ENCODE measurements around the gene SMIM31. TPM values are rescaled to one million over a fixed set of nuclear protein-coding genes. Genes with fewer than 3 reads are reported as not detected.

The SMIM31 gene
- total RNA-seq, 3 donors from 2014 or later (not counting 1 experiment from before 2014, with no cell fraction given) = not detected

DNA sequence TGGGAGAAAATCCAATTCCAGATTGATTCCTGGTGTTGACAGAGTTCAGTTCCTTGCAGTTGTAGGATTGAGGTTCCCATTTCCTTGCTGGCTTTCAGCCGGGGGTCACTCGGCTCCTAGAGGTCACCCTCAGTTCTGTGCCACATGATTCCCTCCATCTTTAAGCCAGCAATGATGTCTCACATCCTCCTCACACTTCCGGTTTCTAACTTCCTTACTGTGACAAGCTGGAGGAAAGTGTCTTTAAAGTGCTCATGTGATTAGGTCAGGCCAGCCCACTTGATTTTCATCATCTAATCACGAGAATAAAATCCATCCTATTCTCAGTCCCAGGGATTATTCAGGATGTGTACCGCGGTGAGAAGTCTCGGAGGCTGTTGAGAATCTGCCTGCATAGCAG lies 19.4 kb upstream of the SMIM31 start:
- H3K27me3 ChIP-seq (ENCODE audit: control insufficient read depth, insufficient read depth, low read length) = no peaks in the 10 kb centered on the region
- no peaks in the 10 kb centered on the region for H3K9me3 Mint-ChIP-seq
- WGBS (ENCODE audit: insufficient coverage) = 55% methylated on average over 7 of the region's 7 CpGs
- H3K36me3 ChIP-seq (ENCODE audit: control insufficient read depth, insufficient read depth, low read length) = no peaks in the 10 kb centered on the region
- peaks cover 0 to 3% of the 10 kb centered on the region in 2 donors for H3K27me3 Mint-ChIP-seq (ENCODE audit: low read depth in 2 of 2)
- no peaks in the 10 kb centered on the region for H3K9me3 ChIP-seq (ENCODE audit: control insufficient read depth, insufficient read depth, low read length)
- no peak overlapping the region for H3K27ac ChIP-seq (ENCODE audit: low read length)
- peaks cover 8 to 28% of the 10 kb centered on the region in 2 donors for H3K4me1 Mint-ChIP-seq
- no peaks in the 10 kb centered on the region for H3K36me3 Mint-ChIP-seq
- no peak overlapping the region for H3K4me3 Mint-ChIP-seq
- ATAC-seq = no peak
- no peak overlapping the region for H3K4me3 ChIP-seq (ENCODE audit: low read length)
- intact Hi-C loops (cut with micrococcal nuclease) = no loop called here
- no peaks in the 10 kb centered on the region for H3K4me1 ChIP-seq (ENCODE audit: control insufficient read depth, insufficient read depth, low read length)
- no peak overlapping the region for H3K27ac Mint-ChIP-seq
- TF ChIP-seq, protein P1, sequence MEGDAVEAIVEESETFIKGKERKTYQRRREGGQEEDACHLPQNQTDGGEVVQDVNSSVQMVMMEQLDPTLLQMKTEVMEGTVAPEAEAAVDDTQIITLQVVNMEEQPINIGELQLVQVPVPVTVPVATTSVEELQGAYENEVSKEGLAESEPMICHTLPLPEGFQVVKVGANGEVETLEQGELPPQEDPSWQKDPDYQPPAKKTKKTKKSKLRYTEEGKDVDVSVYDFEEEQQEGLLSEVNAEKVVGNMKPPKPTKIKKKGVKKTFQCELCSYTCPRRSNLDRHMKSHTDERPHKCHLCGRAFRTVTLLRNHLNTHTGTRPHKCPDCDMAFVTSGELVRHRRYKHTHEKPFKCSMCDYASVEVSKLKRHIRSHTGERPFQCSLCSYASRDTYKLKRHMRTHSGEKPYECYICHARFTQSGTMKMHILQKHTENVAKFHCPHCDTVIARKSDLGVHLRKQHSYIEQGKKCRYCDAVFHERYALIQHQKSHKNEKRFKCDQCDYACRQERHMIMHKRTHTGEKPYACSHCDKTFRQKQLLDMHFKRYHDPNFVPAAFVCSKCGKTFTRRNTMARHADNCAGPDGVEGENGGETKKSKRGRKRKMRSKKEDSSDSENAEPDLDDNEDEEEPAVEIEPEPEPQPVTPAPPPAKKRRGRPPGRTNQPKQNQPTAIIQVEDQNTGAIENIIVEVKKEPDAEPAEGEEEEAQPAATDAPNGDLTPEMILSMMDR (IDR thresholded peaks at IDR 0.05) = no peak
- no peak for DNase-seq

DNA sequence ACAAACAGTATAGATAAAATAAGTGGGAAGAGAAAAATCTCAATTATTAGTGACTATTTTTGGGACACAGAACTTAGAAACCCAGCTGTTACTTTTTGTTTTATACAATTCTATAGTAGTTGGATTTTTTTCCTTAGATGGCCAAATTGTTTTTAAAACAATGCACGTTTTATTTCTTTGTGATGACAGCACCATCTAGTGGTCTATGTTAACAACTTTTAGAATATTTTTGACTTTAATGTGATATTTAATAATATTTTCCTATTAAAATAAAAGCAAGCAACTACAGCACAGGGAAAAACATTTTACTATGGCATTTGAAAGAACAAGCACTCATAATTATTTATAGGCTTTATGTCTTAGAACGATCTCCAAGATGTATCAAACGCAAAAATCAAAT lies 5.6 kb upstream of the SMIM31 start:
- no peak overlapping the region for H3K4me3 Mint-ChIP-seq
- H3K4me1 Mint-ChIP-seq = no peaks in the 10 kb centered on the region
- DNase-seq (peak in 1 of 2 donors; percentile 27), ATAC-seq (no peak)
- no peaks in the 10 kb centered on the region for H3K36me3 Mint-ChIP-seq
- peaks cover 0 to 4% of the 10 kb centered on the region in 2 donors for H3K27me3 Mint-ChIP-seq (ENCODE audit: low read depth in 2 of 2)
- Histone ChIP-seq H3K4me1 (ENCODE audit: control insufficient read depth, insufficient read depth, low read length) (no peaks in the 10 kb centered on the region), H3K9me3 (ENCODE audit: control insufficient read depth, insufficient read depth, low read length) (no peaks in the 10 kb centered on the region), H3K4me3 (ENCODE audit: low read length) (no peak overlapping the region), H3K36me3 (ENCODE audit: control insufficient read depth, insufficient read depth, low read length) (no peaks in the 10 kb centered on the region), H3K27ac (ENCODE audit: low read length) (no peak overlapping the region), H3K27me3 (ENCODE audit: control insufficient read depth, insufficient read depth, low read length) (no peaks in the 10 kb centered on the region)
- TF ChIP-seq, protein P1 (IDR thresholded peaks at IDR 0.05) = peak; percentile 57
- no CpG with 5 or more reads among the region's 3 CpGs for WGBS (ENCODE audit: insufficient coverage)
- peaks cover 0 to 4% of the 10 kb centered on the region in 2 donors for H3K9me3 Mint-ChIP-seq
- intact Hi-C loops (cut with micrococcal nuclease) = loop anchor here (5.0 kb wide), 1 partner anchor 1196 kb away; no protein-coding TSS in a partner anchor
- H3K27ac Mint-ChIP-seq = no peak overlapping the region

DNA sequence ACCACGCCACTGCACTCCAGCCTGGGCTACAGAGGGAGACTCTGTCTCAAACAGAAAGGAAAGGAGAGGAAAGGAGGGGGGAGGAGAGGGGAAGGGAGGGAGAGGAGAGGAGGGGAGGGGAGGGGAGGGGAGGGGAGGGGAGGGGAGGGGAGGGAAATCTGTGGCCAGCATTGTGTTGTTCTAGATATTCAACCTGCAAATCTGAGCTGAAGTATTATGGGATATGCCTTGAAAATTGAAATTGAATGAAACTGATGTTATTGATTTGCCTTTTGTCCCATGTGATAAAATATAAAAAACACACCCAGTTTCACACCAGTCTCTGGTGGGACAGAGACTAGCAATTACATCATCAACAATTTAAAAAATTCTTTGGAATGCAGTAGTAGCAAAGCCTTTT lies 1.5 kb downstream of the SMIM31 start:
- H3K4me3 Mint-ChIP-seq = no peak overlapping the region
- DNase-seq = no peak
- TF ChIP-seq, protein P1 (IDR thresholded peaks at IDR 0.05) = no peak
- H3K4me1 ChIP-seq (ENCODE audit: control insufficient read depth, insufficient read depth, low read length) = no peaks in the 10 kb centered on the region
- WGBS (ENCODE audit: insufficient coverage) = no CpG with 5 or more reads among the region's 1 CpG
- no peaks in the 10 kb centered on the region for H3K9me3 ChIP-seq (ENCODE audit: control insufficient read depth, insufficient read depth, low read length)
- no peaks in the 10 kb centered on the region for H3K36me3 ChIP-seq (ENCODE audit: control insufficient read depth, insufficient read depth, low read length)
- H3K4me1 Mint-ChIP-seq = no peaks in the 10 kb centered on the region
- peaks cover 6 to 11% of the 10 kb centered on the region in 2 donors for H3K27me3 Mint-ChIP-seq (ENCODE audit: low read depth in 2 of 2)
- H3K27ac Mint-ChIP-seq = no peak overlapping the region
- peaks cover 0 to 4% of the 10 kb centered on the region in 2 donors for H3K9me3 Mint-ChIP-seq
- no peak overlapping the region for H3K27ac ChIP-seq (ENCODE audit: low read length)
- intact Hi-C loops (cut with micrococcal nuclease) = no loop called here
- no peaks in the 10 kb centered on the region for H3K27me3 ChIP-seq (ENCODE audit: control insufficient read depth, insufficient read depth, low read length)
- ATAC-seq = no peak
- no peaks in the 10 kb centered on the region for H3K36me3 Mint-ChIP-seq
- H3K4me3 ChIP-seq (ENCODE audit: low read length) = no peak overlapping the region

DNA sequence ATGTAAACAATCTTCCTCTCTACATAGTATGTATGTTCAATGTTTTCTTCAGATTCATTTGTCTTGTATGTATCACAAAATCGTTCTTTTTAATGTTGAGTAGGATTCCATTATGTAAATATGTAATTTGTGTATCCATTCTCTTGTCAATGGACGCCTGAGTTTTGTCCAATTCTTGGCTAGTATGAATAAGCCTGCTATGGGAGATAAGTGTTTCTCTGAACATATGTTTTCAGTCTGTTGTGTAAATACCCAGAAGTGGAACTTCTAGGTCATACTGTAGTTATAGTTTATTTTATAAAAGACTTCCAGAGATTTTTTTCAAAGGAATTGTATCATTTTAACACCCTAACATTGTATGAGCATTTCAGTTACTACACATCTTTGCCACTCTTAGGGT lies 2.8 kb downstream of the SMIM31 start:
- peaks cover 6 to 11% of the 10 kb centered on the region in 2 donors for H3K27me3 Mint-ChIP-seq (ENCODE audit: low read depth in 2 of 2)
- TF ChIP-seq, protein P1 (IDR thresholded peaks at IDR 0.05) = no peak
- H3K36me3 Mint-ChIP-seq = no peaks in the 10 kb centered on the region
- intact Hi-C loops (cut with micrococcal nuclease) = no loop called here
- no peaks in the 10 kb centered on the region for H3K9me3 ChIP-seq (ENCODE audit: control insufficient read depth, insufficient read depth, low read length)
- peaks cover 0 to 4% of the 10 kb centered on the region in 2 donors for H3K9me3 Mint-ChIP-seq
- H3K4me3 Mint-ChIP-seq = no peak overlapping the region
- H3K4me1 ChIP-seq (ENCODE audit: control insufficient read depth, insufficient read depth, low read length) = no peaks in the 10 kb centered on the region
- no peak overlapping the region for H3K27ac Mint-ChIP-seq
- no peaks in the 10 kb centered on the region for H3K36me3 ChIP-seq (ENCODE audit: control insufficient read depth, insufficient read depth, low read length)
- WGBS (ENCODE audit: insufficient coverage) = 85% methylated on average over 2 of the region's 2 CpGs
- no peak for DNase-seq
- no peak overlapping the region for H3K4me3 ChIP-seq (ENCODE audit: low read length)
- no peaks in the 10 kb centered on the region for H3K4me1 Mint-ChIP-seq
- H3K27ac ChIP-seq (ENCODE audit: low read length) = no peak overlapping the region
- no peaks in the 10 kb centered on the region for H3K27me3 ChIP-seq (ENCODE audit: control insufficient read depth, insufficient read depth, low read length)
- no peak for ATAC-seq
